Body of pancreas (tissue), 4 donors: ENCODE data around the gene MRPL9. TPM values are rescaled to one million over a fixed set of nuclear protein-coding genes. Genes with fewer than 3 reads are reported as not detected.
A peak's percentile ranks its signal among the peaks of the same experiment; 100 is the strongest.

Experiments
- ATAC-seq: fragments of 150-250 bp; one replicate; pipeline ENCODE4 v1.9.1; 2016
- DNase-seq, 4 donors: peaks; one replicate each; pipeline ENCODE4 v3.0.0-alpha.2; 2019
- H3K27ac ChIP-seq, 4 donors: fragments of 200-600 bp; sonication (generic); 1 replicate in 3 of 4; 2 replicates in 1 of 4; pipeline versions ENCODE4 v1.5.1 to v1.6.1; 2016 to 2019; ENCODE audit warnings: mild to moderate bottlenecking in 1 of 4, mixed read lengths in 1 of 4, moderate library complexity in 1 of 4
- H3K27me3 ChIP-seq, 2 donors: fragments of 200-600 bp; sonication (generic); one replicate each; pipeline ENCODE4 v1.6.0; 2016; ENCODE audit warnings: mild to moderate bottlenecking in 1 of 2
- H3K36me3 ChIP-seq, 2 donors: fragments of 200-600 bp; sonication (generic); replicated peaks in 1 of 2; 2 replicates each; pipeline ENCODE4 v1.5.1; 2016; ENCODE audit warnings: low read depth in 2 of 2; ENCODE audit not compliant: insufficient read depth in 1 of 2
- H3K4me1 ChIP-seq: fragments of 200-600 bp; sonication (generic); one replicate; pipeline ENCODE4 v1.6.0; 2016
- H3K4me3 ChIP-seq, 2 donors: fragments of 200-600 bp; sonication (generic); 1 replicate in 1 of 2; 2 replicates in 1 of 2; pipeline ENCODE4 v1.5.1; 2016 to 2019
- H3K9me3 ChIP-seq, 3 donors: fragments of 200-600 bp; sonication (generic); 1 replicate in 2 of 3; 2 replicates in 1 of 3; pipeline ENCODE4 v1.5.1; 2016
- POLR2A ChIP-seq, 3 donors: fragments of 450-650 bp; IDR thresholded peaks; one replicate each; pipeline ENCODE4 v1.6.1; 2016; ENCODE audit warnings: antibody characterized with exemption in 3 of 3, mild to moderate bottlenecking in 2 of 3
- whole genome bisulfite sequencing, 2 donors: methylation state at CpG; one replicate each; pipeline ENCODE4 v1.1.5; 2017; 5-methylcytosine and 5-hydroxymethylcytosine counted together
- intact Hi-C: fragments of 100-400 bp; cut with DNase I; formaldehyde crosslinking; loops from one replicate; pipeline ENCODE4 v1.15.1; 2023
- total RNA-seq, 2 donors: library from RNA; depleted of rRNA; stranded (reverse); fragments of >200 nt; gene quantifications; one replicate each; pipeline ENCODE4 v1.1.0, GENCODE V29; 2016
- TF ChIP-seq, protein P1 (sequence below), 7 experiments: fragments of 450-650 bp in 4 of 7; fragments of 200-600 bp in 3 of 7; sonication (generic) in 3 of 7; IDR thresholded peaks; one replicate each; pipeline ENCODE4 v1.5.1; 2016 to 2019; ENCODE audit warnings: antibody characterized with exemption in 7 of 7

Gene MRPL9
- total RNA-seq, 2 donors from 2014 or later, result 24.6 to 40.2 TPM

DNA sequence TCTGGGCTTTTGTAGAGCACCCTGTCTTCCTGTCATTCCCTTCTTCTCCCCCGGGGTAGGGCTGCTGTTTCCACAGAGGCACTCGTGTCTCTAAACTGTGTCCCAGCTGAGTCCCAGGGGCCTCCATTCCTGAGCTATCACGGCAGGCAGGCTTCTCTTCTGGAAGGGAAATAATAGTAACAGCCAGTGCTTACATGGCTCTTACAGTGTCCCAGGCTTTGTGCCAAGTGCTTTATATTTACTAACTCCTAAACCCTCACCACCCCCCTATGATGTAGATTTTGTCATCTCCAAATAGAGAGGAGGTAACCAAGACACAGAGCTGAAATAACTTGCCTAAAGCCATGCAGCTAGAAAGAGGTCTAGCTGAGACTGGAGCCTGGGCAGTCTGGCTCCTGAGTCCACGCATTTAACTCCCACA, 45.3 kb downstream of the MRPL9 start:
- intact Hi-C loops, result no loop called here
- no peak overlapping the region for H3K4me3 ChIP-seq
- peaks cover 0 to 11% of the 10 kb centered on the region in 2 donors for H3K27me3 ChIP-seq
- no peak overlapping the region for H3K27ac ChIP-seq
- whole genome bisulfite sequencing, 2 donors, result 39 to 41% methylated on average over 4 of the region's 4 CpGs
- H3K36me3 ChIP-seq, result no peaks in the 10 kb centered on the region
- peaks cover 26% of the 10 kb centered on the region for H3K4me1 ChIP-seq
- no peaks in the 10 kb centered on the region for H3K9me3 ChIP-seq
- DNase-seq, result no peak
- no peak for ATAC-seq
- TF ChIP-seq POLR2A (IDR thresholded peaks at IDR 0.05), result no peak
- TF ChIP-seq, protein P1, sequence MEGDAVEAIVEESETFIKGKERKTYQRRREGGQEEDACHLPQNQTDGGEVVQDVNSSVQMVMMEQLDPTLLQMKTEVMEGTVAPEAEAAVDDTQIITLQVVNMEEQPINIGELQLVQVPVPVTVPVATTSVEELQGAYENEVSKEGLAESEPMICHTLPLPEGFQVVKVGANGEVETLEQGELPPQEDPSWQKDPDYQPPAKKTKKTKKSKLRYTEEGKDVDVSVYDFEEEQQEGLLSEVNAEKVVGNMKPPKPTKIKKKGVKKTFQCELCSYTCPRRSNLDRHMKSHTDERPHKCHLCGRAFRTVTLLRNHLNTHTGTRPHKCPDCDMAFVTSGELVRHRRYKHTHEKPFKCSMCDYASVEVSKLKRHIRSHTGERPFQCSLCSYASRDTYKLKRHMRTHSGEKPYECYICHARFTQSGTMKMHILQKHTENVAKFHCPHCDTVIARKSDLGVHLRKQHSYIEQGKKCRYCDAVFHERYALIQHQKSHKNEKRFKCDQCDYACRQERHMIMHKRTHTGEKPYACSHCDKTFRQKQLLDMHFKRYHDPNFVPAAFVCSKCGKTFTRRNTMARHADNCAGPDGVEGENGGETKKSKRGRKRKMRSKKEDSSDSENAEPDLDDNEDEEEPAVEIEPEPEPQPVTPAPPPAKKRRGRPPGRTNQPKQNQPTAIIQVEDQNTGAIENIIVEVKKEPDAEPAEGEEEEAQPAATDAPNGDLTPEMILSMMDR (IDR thresholded peaks at IDR 0.05), result no peak

DNA sequence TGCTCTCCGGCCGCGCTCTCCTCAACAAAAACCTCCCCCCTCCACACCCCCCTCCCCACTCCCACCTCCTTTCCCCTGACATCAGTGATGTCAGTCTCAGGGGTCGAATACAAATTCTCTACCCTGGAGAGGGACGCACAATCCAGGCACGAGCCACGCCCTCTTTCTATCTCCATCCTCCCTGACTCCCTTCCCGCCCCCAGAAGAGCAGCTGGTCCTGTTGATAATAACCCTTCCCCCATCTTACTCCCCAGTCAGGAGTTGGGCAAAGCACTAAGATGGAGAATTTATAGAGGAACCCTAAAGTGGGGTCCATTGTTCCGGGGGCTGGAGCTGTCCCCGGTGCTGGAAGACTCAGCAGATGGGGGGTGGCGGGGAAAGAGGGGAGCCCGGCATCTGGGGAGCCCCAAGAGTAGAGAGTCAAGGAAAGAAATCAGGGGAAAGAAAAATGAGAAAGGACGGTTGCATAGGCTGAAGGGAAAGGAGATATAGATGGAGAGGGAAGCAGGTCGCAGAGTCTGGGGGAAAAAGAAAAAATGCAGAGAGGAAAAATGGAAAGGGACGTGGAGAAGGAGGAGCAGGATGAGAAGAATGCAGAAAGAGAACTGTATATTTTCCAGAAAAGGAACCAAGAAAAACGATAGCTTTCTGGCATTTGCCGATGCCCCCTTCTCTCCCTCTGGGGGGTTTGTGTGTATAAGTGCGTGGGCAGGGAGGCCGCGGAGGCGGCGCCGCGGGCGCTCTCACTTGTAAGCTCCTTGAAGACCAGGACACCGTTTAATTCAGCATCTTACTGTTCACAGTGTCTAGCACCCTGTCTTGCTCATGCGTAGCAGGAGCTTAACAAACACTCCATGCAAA, 46.3 kb downstream of the MRPL9 start, which contains the start of gene CELF3:
TSS of gene CELF3 (minus strand) at position 33 of the 861 bp plus-strand sequence. CDS start 783 bp downstream, outside the sequence.
- DNase-seq, result peak in 3 of 4 donors; percentile 42 to 59 (median 58)
- Histone ChIP-seq H3K36me3 (no peaks in the 10 kb centered on the region), H3K9me3 (no peaks in the 10 kb centered on the region), H3K27me3 (peaks cover 0 to 11% of the 10 kb centered on the region in 2 donors), H3K27ac (no peak within 1 kb of the TSS), H3K4me3 (no peak within 1 kb of the TSS), H3K4me1 (peaks cover 26% of the 10 kb centered on the region)
- 8 to 13% methylated on average over 27 of the region's 27 CpGs for WGBS, 2 donors
- ATAC-seq, result no peak
- intact Hi-C loops, result no loop called here
- TF ChIP-seq, protein P1 (IDR thresholded peaks at IDR 0.05), result no peak
- TF ChIP-seq POLR2A (IDR thresholded peaks at IDR 0.05), result peak in 1 of 3 donors; percentile 34

DNA sequence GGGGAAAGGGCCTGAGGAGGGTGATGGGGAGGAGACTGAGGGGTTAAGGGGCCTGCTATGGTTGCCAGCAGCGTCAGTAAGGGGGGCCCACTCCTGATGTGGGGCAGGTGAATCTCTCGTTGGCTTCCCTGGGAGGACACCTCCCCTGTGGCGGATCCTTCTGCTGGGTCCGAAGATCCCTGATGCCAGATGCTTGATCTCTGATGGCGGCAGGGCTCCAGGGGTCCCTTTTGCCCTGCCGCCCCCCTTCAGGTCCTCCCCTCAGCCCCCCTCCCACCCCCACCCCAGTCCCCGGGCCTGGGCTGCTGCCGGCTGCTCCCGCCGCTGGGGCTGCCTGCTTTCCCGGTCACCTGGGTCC, 46.9 kb downstream of the MRPL9 start:
- no peak for ATAC-seq
- Histone ChIP-seq H3K9me3 (no peaks in the 10 kb centered on the region), H3K27me3 (peaks cover 0 to 11% of the 10 kb centered on the region in 2 donors), H3K27ac (no peak overlapping the region), H3K36me3 (no peaks in the 10 kb centered on the region), H3K4me1 (peaks cover 22% of the 10 kb centered on the region), H3K4me3 (no peak overlapping the region)
- intact Hi-C loops, result no loop called here
- 6 to 16% methylated on average over 6 to 11 of the region's 11 CpGs for WGBS, 2 donors
- no peak for DNase-seq
- TF ChIP-seq, protein P1 (IDR thresholded peaks at IDR 0.05), result no peak
- TF ChIP-seq POLR2A (IDR thresholded peaks at IDR 0.05), result no peak

DNA sequence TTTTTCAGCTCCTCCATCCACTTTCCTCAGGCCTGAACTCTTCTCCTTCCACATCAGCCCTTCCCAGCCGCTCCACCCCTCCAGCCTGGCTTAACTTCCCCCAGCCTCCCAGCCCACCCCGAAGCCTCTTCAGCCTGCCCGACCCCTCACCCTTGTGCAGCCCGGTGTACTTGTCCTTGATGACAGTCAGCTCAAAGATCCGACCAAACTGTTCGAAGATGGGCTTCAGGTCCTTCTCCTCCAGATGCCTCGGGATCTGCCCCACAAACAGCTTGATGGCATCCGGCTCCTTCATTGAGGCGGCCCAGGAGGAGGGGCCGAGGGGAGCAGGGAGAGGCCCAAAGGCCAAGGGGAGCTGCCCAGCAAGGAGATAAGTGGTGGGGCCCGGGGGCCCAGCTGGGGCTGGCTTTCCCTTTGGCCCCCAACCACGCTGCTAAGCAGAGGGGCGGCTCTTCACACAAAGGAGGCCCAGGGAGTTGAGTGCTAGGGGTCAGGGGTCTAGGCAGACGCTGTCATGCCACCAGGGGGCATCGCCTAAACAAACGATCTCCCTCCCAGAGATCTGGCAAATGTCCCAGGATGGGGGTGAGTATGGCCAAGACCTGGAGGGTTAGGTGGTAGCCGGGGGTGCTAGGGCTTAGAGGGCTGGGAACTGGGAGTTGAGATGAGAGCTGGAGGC, 47.4 kb downstream of the MRPL9 start:
- Histone ChIP-seq H3K36me3 (no peaks in the 10 kb centered on the region), H3K9me3 (no peaks in the 10 kb centered on the region), H3K27me3 (peaks cover 0 to 11% of the 10 kb centered on the region in 2 donors), H3K4me1 (peaks cover 16% of the 10 kb centered on the region), H3K4me3 (no peak overlapping the region), H3K27ac (no peak overlapping the region)
- 43 to 63% methylated on average over 13 to 17 of the region's 17 CpGs for WGBS, 2 donors
- DNase-seq, result peak in 1 of 4 donors; percentile 21
- ATAC-seq, result no peak
- TF ChIP-seq POLR2A (IDR thresholded peaks at IDR 0.05), result no peak
- TF ChIP-seq, protein P1 (IDR thresholded peaks at IDR 0.05), result no peak
- intact Hi-C loops, result no loop called here
